ENCODE measurements around the gene MED26.

Gene MED26

DNA sequence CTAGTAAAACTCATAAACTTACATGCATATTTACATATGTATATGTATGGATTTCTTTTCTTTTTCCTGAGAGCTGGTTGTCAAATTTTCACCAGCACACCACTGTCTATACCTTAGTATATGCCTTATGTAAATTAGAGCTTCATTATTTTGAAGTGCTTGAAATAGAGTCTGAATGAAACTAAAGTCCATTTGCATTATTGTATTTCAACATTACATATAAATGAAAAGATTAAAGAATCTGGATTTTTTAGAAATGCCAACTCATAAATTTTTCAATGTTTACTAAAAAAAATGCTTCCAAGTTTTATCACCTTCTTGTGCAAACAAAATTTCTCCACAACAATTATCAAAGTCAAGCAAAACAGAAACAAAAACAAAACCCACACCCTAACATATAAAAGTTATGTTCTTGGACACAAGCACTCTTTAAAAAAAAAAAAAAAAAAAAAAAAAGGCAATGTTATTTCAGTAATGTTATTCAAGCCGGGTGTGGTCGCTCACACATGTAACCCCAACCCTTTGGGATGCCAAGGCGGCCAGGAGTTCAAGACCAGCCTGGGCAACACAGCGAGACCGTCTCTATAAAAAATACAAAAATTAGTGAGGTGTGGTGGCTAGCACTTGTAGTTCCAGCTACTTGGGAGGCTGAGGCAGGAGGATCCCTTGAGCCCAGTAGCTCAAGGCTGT lies 18.3 kb downstream of the MED26 start:
- FAIRE-seq, result no peak

DNA sequence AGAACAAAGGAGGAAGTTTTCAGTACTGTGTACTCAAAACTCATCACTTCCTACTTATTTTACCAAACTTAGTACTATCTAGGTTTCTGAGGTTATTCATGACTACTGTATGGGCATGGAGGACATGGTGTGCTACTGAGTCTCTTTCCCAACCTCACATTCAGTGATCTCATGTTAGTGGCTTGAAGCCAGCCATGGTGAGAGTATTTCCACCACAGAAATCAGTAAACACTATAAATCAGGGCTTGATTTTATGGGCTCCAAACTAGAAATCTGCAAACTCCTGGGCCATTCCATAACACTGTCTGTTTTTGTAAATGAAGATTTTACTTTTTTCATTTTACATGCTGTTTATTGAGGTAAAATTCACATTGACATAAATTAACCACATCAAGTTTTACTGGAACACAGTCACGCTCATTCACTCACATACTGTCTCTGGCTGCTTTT lies 19.7 kb downstream of the MED26 start:
- FAIRE-seq, result no peak

DNA sequence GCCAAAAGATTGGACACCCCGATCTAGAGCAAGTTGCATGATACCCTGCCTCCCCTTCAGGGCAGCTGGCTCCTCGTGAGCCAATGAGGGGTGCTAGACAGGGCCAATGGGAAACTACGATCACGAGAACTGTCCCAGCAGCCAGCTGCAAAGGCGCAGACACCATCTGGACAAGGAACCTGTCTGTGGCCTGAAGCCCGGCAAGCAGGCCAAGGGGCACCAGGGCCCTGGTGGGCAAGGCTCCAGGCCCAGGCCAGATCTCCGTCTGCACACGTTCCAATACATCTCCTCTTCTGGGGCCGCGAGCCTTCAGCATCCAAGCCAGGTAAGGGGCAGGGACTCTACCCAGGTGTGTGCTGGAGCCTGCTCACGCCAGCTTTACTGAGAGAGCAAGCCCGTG lies 20.2 kb downstream of the MED26 start:
- FAIRE-seq, result no peak

DNA sequence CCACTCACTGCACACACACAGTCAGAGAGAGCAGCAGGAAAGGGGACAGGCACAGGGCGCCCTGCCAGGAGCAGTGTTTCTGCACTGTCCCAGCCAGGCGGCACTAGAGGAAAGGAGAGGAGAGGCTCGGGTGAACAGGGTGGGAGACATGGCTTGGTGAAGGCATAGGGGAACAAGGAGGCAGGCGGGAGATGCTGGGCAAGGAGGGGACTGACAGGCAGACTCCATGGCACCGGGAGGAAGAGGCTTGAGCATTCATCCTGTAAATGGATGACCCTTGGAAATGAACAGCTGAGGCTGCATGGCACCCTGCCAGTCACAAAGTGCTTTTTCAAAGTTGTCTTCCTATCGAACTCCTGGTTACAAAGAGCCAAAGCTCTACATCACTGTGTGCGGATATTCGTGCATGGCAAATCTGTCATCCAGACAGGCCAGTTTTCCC lies 22.4 kb downstream of the MED26 start:
- no peak for FAIRE-seq

DNA sequence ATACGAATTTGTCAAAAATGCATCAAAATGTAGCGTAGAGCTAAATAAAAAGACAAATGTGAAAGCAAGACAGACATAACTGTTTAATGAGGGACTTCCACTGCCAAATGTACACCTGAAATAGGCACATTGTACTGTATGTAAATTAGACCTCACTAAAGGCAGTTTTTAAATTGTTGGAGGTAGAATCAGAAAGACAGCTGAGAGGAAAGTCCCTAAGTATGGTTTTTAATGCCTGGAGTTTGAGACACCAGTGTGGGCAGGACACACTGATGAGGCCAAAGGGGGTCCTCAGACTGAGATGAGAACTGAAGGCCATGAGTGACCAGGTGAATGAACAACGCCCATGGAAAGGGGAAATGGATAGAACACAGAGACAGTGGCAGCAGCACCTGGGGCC lies 22.9 kb downstream of the MED26 start:
- no peak for FAIRE-seq

DNA sequence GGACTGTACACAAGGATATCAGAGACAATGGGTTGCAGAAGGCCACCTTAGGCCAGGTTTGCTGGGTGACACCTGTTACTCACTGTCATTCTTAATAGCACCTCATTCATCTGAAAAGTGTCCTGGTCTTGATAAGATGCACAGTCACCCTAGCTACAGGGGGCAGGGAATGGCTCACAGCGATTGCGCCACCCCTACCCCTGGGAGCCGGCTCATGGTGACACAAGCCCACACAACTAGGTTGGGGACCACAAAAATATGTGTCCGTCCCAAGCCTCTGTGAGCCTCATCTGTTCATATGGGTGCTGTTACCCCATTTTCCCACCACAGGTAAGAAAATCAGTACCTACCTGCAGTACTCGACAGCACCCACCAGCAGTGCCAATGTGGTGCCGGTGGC lies 23.4 kb downstream of the MED26 start:
- FAIRE-seq, result no peak

DNA sequence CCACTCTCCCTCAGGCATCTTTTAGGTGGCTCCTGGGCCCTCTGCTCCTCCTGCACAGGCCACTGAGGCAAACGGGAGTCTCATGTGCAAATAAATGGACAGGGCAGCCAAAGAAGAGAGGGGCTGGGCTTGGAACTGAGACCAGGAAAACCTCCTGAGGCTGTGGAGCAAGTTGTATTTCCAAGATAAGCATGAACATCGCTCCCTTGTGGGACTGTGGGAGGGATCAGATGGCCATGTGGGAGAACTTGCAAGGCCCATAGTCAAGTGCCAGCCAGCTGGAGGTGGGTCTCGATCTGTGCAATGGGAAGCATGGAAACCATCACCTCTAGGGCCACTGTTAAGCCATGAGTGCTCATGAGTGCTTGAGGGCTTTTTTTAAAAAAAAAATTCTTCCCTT lies 24.9 kb downstream of the MED26 start:
- no peak for FAIRE-seq

DNA sequence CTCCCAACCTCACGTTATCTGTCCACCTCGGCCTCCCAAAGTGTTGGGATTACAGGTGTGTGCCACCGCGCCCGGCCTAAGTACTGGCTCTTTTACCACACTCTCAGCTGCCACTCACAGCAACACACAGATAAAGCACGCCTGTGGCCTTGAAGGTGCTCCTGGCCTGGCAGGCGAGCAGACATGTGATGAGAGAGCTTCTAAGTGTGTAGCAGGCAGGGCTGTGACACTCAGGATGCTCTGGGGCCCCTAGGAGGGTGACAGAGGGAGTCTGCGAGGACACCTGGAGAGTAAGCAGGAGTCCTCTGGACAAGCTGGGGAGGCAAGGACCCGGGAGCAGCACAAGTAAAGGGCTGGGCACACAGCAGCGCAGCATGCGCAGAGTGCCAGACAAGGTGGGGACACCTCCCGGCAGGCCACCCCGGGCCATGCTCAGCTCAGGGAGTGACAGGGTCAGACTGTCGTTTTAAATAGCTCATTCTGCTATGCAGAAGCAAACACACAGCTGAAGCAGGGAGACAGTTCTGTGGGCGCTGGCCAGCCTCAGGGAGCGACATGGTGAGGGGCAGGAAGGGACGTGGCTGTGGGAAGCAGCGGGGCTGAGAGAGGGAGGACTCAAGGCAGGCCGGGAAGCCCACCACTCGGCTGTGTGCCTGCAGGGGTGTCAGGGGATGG lies 26.5 kb downstream of the MED26 start:
- FAIRE-seq, result no peak

DNA sequence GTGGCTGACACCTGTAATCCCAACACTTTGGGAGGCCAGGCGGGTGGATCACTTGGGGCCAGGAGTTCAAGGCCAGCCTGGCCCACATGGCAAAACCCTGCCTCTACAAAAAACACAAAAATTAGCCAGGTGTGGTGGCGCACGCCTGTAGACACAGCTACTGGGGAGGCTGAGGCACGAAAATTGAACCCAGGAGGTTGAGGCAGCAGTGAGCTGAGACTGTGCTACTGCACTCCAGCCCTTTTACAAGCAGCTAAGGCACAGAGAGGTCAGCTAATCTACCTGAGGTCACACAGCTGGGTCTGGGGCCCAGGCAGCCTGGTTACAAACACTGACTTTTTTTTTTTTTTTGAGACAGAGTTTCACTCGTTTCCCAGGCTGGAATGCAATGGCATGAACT lies 27.2 kb downstream of the MED26 start:
- no peak for FAIRE-seq

DNA sequence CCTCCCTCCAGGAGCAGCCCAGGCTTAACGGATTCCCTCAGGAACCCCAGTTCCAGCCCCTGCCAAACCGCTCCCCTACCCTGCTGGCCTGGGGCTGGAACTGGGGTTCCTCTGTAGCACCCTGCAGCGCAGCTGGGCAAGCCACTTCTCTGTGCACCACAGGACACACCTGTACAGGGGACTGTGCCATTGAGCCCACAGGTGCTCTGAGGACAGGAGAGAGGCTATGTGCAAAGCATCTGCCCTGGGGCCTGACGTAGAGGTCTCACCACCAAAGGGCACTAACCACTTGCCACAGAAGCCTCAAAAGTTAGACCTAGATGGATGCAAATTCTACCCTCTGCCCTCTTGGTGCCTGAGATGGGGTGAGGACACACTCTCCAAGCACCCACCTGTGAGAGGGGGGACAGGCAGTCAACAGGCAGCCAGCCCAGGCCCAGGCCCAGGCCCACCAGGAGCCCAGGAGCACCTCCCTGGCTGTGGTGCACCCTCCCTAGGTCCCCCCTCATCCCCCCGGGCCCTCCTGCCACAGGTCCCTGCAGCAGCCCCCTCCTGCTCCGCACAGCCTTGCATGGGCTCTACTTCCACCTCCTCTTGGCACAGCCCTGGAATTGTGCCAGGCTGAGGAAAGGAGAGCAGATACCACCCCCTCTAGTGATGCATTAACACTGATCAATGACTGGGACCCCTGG lies 28.2 kb downstream of the MED26 start:
- FAIRE-seq, result no peak

DNA sequence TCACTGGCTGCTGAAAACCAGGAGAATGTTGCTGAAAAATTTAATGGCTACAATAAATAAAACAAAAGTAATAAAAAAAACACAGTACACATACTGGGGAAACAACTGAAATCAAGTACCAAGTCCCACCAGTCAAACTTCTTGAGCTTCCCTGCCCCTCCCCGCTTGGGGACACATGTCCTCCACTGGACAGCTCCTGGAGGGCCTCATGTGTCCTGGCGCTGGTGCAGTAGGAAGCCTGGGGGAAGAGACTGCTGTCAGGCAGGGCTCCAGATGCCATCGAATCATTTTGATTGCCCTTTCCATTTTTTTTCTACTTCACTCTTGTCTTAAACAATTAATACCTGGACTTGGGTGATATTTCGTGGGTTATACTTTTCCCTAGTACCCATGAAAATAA lies 29.2 kb downstream of the MED26 start:
- no peak for FAIRE-seq

DNA sequence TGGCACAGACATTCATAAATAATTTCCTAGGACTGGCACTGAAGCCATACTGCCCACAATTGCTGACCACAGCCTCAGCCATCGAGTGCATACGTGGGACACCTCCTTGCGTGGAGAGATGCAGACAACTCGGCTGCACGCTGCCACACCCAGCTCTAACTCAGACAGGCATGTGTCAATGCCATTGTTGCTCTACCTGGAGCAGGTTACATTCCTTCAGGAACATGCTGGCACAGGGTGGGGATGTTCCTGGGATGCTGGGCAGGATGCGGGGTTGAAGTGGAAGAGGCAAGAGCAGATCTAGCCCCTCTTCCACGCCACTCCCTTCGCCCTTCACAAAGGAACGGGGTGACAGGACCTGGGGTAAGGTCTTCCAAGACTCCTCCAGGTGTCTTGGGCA lies 31.6 kb downstream of the MED26 start:
- FAIRE-seq, result no peak

DNA sequence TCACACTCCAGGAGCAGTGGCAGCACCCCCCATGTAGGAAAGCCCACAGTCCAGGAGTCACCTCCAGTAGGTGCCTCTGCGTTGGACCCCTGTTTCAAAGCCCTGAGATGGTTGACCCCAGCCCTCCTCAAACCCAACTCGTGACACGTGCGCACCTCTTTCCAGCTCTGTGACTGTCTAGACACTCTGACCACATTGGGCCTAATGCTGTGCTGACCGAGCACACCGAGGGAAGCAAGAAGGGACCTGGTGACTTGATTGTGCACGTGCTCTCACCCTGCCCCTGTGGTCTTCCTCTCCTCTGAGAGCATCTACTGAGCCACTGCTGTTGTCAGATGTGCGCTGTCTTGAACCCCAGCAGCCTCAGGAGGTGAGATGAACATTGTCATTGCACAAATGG lies 32.9 kb downstream of the MED26 start:
- FAIRE-seq, result no peak

DNA sequence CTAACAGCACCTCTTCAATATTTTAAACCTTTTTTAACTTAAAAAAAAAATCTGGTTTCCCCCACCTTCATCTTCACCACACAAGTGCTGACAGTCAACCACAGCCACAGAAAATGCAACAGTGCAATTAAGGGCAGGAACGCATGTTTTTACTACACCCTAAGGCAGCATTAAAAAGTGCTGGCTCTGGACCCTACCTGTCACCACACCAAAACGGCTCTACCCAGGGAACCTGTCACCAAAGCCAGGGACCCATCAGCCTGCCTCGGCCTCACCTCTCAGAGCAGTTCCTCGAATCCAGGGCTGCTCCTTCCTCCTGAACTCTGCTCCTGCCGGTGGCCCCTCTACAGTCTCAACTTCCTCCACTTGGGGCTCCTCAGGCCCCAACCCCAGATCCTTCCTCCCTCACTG lies 33.3 kb downstream of the MED26 start:
- no peak for FAIRE-seq

DNA sequence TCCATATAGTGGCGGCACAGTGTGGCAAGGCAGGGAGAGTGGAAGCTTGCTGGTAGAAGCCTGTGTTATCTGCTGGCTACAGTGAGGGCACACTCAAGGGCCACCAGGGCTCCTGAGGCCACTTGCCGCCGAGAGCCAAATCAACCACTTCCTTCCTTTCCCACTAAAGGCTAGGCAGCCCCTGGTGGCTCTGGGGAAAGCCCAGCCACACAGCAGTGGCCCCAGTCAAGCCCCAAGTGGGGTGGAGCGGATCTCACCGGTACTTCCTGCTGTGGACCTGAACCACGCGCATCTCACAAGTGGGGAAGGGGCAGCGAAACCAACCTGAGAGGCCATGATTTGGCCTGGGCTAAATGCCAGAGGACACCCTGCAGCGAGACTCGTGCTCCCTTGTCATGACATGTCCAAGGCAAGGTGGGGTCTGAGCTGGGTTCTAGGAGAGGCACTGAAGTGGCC lies 33.8 kb downstream of the MED26 start:
- FAIRE-seq, result no peak

DNA sequence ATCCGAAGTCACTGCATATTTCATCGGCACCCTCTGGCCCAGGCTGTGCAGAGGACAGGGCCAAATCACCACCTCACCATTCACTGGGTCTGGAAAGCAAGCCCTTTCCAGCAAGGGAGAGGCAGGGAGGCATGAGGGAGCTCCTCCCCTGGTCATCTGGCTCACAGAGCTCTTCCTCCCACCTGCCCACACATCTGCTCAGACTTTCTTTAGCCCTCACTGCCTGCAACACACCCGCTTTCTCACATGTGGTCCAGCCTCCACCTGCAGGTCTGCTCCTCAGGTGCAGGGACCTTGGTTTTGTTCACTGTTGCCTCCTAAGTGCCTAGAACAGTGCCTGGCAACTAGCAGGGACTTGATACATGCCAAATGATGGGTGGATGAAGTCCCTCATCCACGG lies 34.8 kb downstream of the MED26 start:
- no peak for FAIRE-seq

DNA sequence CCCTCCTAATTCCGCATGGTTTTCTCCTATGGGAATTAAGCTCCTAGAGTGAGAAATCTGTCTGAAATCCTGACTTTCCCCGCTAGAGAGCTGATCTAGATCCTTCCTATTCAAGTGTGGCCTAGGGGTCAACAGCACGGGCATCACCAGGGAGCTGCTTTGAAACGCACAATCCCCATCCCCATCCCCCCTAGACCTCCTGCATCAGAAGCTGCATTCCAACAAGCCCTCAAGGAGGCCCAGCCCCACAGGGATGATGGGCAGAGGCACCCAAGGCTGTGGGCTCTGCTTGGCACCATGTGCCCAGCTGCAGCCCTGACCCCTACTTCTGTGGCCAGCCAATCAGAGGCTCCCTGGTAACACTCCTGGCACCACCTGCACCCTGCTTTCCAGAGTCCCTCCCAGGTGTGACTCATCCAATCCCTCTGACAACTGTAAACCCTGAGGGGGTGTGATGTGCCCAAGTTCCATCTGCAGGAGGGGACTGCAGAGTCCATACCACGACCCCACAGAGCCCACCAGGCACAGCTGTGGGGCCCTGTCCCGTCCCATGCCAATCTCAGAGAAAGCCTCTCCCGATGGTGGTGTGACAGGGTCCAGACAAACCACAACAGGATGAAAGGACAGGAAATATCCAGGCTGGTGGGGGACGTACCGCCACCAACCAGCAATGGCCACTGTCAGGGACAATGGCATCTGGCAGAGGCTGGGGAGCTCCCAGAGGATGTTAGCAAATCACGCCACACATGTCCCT lies 36.0 kb downstream of the MED26 start:
- FAIRE-seq, result no peak

DNA sequence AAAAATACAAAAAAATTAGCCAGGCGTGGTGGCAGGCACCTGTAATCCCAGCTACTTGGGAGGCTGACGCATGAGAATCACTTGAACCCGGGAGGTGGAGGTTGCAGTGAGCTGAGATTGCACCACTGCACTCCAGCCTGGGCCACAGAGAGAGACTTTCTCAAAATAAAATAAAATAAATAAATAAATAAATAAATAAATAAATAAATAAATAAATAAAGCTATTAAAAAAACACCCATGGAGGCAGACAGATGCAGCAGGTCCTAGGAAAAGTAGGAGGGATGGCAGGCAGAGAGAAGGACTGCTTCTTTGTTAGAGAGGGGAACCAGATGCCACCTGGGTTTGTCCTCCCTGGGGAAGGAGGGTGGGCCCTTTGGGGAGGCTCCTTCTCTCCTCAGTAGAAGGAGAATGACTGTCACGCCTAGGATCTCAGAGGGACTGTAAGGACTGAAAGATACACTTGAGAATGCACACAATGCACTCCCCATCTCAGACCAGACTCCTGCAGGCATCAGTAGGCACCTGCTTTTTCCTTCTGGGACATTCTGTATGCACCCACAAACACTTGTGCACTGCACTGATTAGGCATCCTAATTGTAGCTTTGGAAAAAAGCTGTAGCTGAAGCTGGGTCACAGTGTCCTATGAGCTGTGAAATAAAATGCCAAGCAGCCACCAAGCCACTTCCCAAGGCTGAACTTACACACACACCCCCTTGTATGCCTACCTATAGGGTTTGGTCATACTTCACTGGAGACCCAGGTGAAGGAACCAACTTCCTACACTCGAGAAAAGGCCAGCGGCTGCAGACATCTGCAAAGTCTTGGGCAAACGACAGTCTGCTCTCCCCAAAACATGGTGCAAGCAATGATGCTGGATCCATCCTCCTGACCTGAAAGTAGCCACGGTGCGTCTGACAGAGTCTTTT lies 36.9 kb downstream of the MED26 start:
- FAIRE-seq, result no peak

DNA sequence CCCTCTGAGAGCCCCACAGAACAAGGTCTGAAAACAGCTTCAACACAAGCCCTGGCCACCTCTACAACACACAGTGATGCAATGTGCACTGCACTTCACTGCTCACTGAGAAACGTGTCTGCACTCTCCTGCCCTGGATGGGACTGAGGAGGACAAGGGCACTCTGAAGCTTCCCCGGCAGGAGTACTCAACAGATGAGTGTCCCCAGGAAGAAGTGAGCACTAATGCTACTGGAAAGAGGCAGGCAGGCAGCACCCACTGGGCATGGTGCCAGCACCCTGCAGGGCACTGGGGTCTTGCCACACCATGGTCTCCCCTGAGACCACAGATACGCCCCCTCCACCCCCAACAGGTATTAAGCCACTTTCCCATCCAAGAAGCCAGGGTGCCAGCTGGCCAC lies 38.1 kb downstream of the MED26 start:
- FAIRE-seq, result no peak

DNA sequence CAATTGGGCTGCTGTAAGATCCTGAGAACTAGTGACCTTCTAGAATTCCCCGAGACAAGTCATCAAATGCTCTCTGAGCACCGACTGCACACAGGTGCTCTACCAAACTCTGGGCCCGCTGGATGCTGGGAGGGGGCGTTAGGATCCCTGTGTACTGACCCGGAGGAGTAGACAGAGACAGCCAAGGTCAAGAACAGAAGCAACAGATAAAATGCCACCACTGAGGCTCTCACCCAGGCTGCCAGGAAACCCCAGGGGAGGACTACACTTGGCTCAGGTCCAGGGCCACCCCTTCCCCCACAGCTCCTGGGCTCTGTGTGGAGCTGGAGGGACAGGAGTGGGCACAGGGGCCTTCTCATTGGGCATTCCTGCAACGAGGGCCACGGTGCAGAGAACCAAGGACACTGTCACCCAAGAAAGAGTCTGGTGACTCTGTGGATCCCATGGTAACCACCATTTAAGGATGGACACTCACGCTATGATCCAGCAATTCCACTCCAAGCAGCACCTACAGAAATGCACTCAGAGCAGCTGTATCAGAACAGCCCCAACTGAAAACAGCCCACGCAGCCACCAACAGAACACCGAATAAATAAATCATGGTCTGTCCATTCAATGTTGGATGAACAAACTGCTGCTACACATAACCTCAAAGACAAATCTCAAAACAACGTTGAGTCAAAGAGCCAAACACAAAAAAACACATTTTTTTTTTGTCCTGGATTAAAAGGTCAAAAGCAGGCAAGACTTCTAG lies 39.0 kb downstream of the MED26 start:
- no peak for FAIRE-seq
